SK-N-MC (cell line): ENCODE measurements around the gene TLR3.

ENCODE experiments used
- EZH2 ChIP-seq: fragments of 200-600 bp; sonication (generic); IDR thresholded peaks from one replicate; pipeline ENCODE4 v1.6.1; 2017; ENCODE audit warnings: antibody characterized with exemption
- POLR2AphosphoS5 ChIP-seq: IDR thresholded peaks from 2 replicates; pipeline ENCODE4 v1.6.1; 2012; ENCODE audit warnings: mild to moderate bottlenecking, low read depth, low read length, borderline replicate concordance

- TF ChIP-seq EZH2, result no peak
- TF ChIP-seq POLR2AphosphoS5, result no peak
Measured at GRCh38 chr4:186027405-186027804, 41.6 kb upstream of the TLR3 start.
